ENCODE measurements around the gene C12orf42.
A peak's percentile ranks its signal among the peaks of the same experiment; 100 is the strongest.

The C12orf42 gene

DNA sequence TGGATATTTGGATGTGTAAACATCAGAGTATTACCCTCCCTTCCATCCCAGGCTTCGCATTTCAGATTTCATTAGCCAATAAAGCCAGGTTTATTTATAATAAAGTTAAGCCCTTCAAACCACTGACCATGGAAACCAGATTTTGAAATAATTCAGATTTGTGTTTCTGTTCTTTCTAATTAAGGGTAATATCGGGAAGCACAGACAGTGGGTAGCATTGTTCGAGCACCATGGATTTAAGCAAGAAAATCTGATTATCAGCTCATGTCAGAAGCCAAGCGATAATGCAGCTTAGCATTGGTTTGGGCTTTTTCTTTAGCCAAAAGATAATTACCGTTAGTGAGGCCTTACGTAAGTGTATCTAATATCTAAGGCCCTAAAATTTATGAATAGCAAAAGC lies 116.1 kb downstream of the C12orf42 start:
- DNase-seq (ENCODE audit: insufficient read length, low spot score), result peak; percentile 26
- peak; percentile 97 for FAIRE-seq
- TF ChIP-seq, protein P1, sequence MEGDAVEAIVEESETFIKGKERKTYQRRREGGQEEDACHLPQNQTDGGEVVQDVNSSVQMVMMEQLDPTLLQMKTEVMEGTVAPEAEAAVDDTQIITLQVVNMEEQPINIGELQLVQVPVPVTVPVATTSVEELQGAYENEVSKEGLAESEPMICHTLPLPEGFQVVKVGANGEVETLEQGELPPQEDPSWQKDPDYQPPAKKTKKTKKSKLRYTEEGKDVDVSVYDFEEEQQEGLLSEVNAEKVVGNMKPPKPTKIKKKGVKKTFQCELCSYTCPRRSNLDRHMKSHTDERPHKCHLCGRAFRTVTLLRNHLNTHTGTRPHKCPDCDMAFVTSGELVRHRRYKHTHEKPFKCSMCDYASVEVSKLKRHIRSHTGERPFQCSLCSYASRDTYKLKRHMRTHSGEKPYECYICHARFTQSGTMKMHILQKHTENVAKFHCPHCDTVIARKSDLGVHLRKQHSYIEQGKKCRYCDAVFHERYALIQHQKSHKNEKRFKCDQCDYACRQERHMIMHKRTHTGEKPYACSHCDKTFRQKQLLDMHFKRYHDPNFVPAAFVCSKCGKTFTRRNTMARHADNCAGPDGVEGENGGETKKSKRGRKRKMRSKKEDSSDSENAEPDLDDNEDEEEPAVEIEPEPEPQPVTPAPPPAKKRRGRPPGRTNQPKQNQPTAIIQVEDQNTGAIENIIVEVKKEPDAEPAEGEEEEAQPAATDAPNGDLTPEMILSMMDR (IDR thresholded peaks at IDR 0.05; ENCODE audit: insufficient read depth, missing control alignments), result no peak

DNA sequence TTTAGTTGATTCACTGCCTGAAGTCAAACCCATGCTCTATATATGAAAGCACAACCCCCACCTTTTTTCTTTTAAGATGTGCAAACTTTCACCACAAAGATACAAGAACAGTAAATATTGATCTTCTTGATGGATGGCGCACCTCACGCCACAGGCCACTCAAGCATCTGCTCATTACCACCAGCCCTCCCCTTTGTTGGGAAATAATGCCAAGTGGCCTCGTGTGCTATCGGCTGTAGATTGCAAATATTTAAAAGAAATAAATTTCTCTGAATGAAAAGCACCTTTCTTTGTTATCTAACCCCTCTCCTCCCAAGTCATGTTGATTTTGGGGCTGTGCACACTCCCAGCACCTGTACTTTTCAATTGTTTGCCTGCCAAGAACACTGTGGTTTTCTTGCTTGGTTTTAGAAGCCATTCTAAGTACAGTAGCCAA lies 122.7 kb downstream of the C12orf42 start:
- no peak for FAIRE-seq
- no peak for DNase-seq (ENCODE audit: insufficient read length, low spot score)
- TF ChIP-seq, protein P1 (IDR thresholded peaks at IDR 0.05; ENCODE audit: insufficient read depth, missing control alignments), result no peak

DNA sequence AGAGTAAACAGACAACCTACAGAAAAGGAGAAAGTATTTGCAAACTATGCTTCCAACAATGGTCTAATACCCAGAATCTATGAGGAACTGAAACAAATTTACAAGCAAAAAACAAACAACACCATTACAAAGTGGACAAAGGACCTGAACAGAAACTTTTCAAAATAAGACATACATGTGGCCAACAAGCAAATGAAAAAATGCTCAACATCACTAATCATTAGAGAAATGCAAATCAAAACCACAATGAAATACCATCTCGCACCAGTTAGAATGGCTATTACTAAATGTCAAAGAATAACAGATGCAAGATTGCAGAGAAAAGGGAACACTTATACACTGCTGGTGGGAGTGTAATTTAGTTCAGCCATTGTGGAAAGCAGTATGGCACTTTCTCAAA lies 125.8 kb downstream of the C12orf42 start:
- TF ChIP-seq, protein P1 (IDR thresholded peaks at IDR 0.05; ENCODE audit: insufficient read depth, missing control alignments), result no peak
- FAIRE-seq (no peak), DNase-seq (ENCODE audit: insufficient read length, low spot score) (no peak)

DNA sequence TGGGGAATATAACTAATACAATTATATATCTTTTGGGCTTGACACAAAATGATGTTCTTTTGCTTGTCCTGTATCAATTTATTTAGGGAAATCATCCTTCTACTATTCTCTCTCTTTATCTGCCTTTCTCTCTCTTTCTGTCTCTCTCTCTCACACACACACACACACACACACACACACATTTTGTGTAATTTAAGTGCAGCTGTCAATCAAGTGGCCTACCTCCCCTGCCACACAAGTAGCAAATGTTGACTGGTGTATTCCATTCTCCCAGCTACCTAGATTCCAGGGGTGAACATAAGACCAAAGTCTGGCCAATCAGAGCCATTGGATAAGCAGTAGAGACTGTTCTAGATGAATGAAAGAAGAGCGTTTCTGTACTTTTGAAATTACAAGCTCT lies 127.6 kb downstream of the C12orf42 start:
- TF ChIP-seq, protein P1 (IDR thresholded peaks at IDR 0.05; ENCODE audit: insufficient read depth, missing control alignments), result no peak
- FAIRE-seq, result no peak
- DNase-seq (ENCODE audit: insufficient read length, low spot score), result no peak

DNA sequence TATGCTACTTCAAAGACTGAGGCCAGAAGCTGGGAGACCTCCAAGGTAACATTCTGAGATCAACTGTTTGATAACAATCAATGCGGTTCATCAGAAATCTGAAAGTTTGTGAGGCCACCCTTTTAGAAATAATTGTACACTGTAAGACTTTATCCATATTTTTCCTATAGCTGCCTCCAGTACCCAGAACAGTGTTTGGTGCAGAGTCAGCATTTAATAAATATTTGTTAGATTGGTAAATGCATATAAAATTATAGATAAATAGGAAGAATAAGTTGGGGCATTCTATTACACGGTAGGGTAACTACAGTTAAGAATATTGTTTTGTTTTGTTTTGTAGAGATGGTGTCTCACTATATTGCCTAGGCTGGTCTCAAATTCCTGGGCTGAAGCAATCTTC lies 141.4 kb downstream of the C12orf42 start:
- FAIRE-seq, result no peak
- no peak for DNase-seq (ENCODE audit: insufficient read length, low spot score)
- TF ChIP-seq, protein P1 (IDR thresholded peaks at IDR 0.05; ENCODE audit: insufficient read depth, missing control alignments), result no peak

DNA sequence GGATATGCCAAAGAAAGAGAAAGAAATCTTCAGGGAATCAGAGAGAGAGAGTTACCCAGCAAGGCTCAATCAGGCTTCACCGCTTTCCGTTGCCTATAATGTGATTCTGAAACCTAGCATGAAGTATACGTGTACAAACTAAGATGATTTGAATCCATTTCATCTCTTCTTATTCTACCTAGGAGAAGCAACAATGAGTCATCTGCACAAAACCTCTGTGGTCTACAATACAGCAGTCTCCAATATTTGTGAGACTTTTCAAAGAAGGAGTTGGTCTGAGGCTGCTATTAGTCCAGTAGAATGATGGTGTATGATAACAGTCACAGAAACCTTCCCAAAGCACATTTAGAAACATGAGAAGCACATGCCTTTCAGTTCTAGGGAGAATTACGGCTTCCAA lies 141.9 kb downstream of the C12orf42 start:
- DNase-seq (ENCODE audit: insufficient read length, low spot score) (no peak), FAIRE-seq (no peak)
- TF ChIP-seq, protein P1 (IDR thresholded peaks at IDR 0.05; ENCODE audit: insufficient read depth, missing control alignments), result no peak

DNA sequence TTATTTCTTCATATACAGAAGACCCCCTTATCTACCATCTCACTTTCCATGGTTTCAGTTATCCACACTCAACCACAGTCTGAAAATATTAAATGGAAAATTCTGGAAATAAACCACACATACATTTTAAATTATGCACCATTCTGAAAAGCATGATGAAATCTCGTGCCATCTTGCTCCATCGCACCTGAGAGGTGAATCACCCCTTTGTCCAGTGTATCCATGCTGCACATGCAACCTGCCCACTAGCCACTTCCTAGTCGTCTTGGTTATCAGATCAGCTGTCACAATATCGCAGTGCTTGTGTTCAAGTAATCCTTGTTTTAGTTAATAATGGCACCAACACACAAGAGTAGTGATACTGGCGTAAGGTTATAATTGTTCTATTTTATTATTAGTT lies 145.7 kb downstream of the C12orf42 start:
- FAIRE-seq (no peak), DNase-seq (ENCODE audit: insufficient read length, low spot score) (no peak)
- TF ChIP-seq, protein P1 (IDR thresholded peaks at IDR 0.05; ENCODE audit: insufficient read depth, missing control alignments), result no peak
